Measurements from ENCODE around the gene MANSC4. TPM values are rescaled to one million over a fixed set of nuclear protein-coding genes. Genes with fewer than 3 reads are reported as not detected.

Gene MANSC4
- total and polyA plus RNA-seq, 9 of the 15 experiments (the other 6 are each of a cell fraction or from before 2014, with no cell fraction given): not detected

- TF ChIP-seq VEZF1 (CRISPR knock-in tag; IDR thresholded peaks at IDR 0.05) (peak; percentile 78), ZNF766 (CRISPR knock-in tag; conservative IDR thresholded peaks at IDR 0.05) (no peak), TSC22D4 (tag; IDR thresholded peaks at IDR 0.05) (no peak), BDP1 (IDR thresholded peaks at IDR 0.05; ENCODE audit: insufficient read depth, insufficient read length) (no peak), GABPB2 (CRISPR knock-in tag; conservative IDR thresholded peaks at IDR 0.05) (no peak), ZNF398 (CRISPR knock-in tag; IDR thresholded peaks at IDR 0.05) (no peak), SMARCA5 (IDR thresholded peaks at IDR 0.05) (no peak), NCOA4 (IDR thresholded peaks at IDR 0.05; ENCODE audit: partially characterized antibody) (no peak), HMBOX1 (IDR thresholded peaks at IDR 0.05) (no peak), CBX2 (IDR thresholded peaks at IDR 0.05; ENCODE audit: insufficient read depth, low read length, poor library complexity, severe bottlenecking) (no peak), OTX1 (CRISPR knock-in tag; IDR thresholded peaks at IDR 0.05) (no peak), ATF7 (IDR thresholded peaks at IDR 0.05) (peak; percentile 21; the same call in 1 of the 2 replicates), BACH1 (tag; IDR thresholded peaks at IDR 0.05) (no peak), HLTF (IDR thresholded peaks at IDR 0.05) (no peak), TARDBP (IDR thresholded peaks at IDR 0.05) (no peak), HDAC6 (IDR thresholded peaks at IDR 0.05; ENCODE audit: low read depth, low read length) (no peak), SMARCC2 (IDR thresholded peaks at IDR 0.05; ENCODE audit: low read depth) (no peak), PTBP1 (IDR thresholded peaks at IDR 0.05; ENCODE audit: low read depth, low read length) (no peak), E2F8 (IDR thresholded peaks at IDR 0.05; ENCODE audit: low read depth, partially characterized antibody) (no peak), HSF4 (CRISPR knock-in tag; IDR thresholded peaks at IDR 0.05; ENCODE audit: borderline replicate concordance) (no peak), PML (IDR thresholded peaks at IDR 0.05; ENCODE audit: low read length) (0 out of 2 replicates have a peak, but pooled peaks have one; percentile 4), RBM39 (optimal IDR thresholded peaks at IDR 0.05; ENCODE audit: low read depth, low read length) (no peak), LEF1 (IDR thresholded peaks at IDR 0.05) (no peak), SNAPC5 (CRISPR knock-in tag; IDR thresholded peaks at IDR 0.05) (no peak)
These were observed at the start of gene MANSC4, which contains the start of gene KLHL42 (continued) for GRCh38 chr12:27779920-27780611.

Measured in K562 (cell line).